Measurements from ENCODE around the gene CDCA4.

Gene CDCA4

GRCh38 chr14:105059035-105059924 is 38.4 kb upstream of the CDCA4 start:
- DNase-seq (ENCODE audit: extremely low spot score, insufficient read length, low read depth): no peak
- no peak for FAIRE-seq

- DNase-seq (ENCODE audit: extremely low spot score, insufficient read length, low read depth) (no peak), FAIRE-seq (no peak)
These were observed 37.7 kb upstream of the CDCA4 start for GRCh38 chr14:105058521-105059034.

- no peak for DNase-seq (ENCODE audit: extremely low spot score, insufficient read length, low read depth)
- no peak for FAIRE-seq
These were observed 35.5 kb upstream of the CDCA4 start for GRCh38 chr14:105056303-105056831.

GRCh38 chr14:105055736-105056302 is 34.9 kb upstream of the CDCA4 start:
- FAIRE-seq (no peak), DNase-seq (ENCODE audit: extremely low spot score, insufficient read length, low read depth) (no peak)

GRCh38 chr14:105055334-105055733 is 34.5 kb upstream of the CDCA4 start:
- no peak for FAIRE-seq

GRCh38 chr14:105053996-105054395 is 33.1 kb upstream of the CDCA4 start:
- DNase-seq (ENCODE audit: extremely low spot score, insufficient read length, low read depth): no peak
- FAIRE-seq: no peak

More at GRCh38 chr14:105055334-105055733, 34.5 kb upstream of the CDCA4 start:
- DNase-seq (ENCODE audit: extremely low spot score, insufficient read length, low read depth): no peak

GRCh38 chr14:105053421-105053820 is 32.5 kb upstream of the CDCA4 start:
- DNase-seq (ENCODE audit: extremely low spot score, insufficient read length, low read depth) (no peak), FAIRE-seq (no peak)

- FAIRE-seq: no peak
- DNase-seq (ENCODE audit: extremely low spot score, insufficient read length, low read depth): no peak
These were observed 31.2 kb upstream of the CDCA4 start for GRCh38 chr14:105052110-105052458.

GRCh38 chr14:105051182-105052109 is 30.6 kb upstream of the CDCA4 start:
- DNase-seq (ENCODE audit: extremely low spot score, insufficient read length, low read depth): no peak
- no peak for FAIRE-seq

GRCh38 chr14:105050551-105050897 is 29.6 kb upstream of the CDCA4 start:
- DNase-seq (ENCODE audit: extremely low spot score, insufficient read length, low read depth) (no peak), FAIRE-seq (no peak)

- FAIRE-seq (no peak), DNase-seq (ENCODE audit: extremely low spot score, insufficient read length, low read depth) (no peak)
These were observed 29.1 kb upstream of the CDCA4 start for GRCh38 chr14:105049753-105050550.

- FAIRE-seq (no peak), DNase-seq (ENCODE audit: extremely low spot score, insufficient read length, low read depth) (no peak)
These were observed 26.6 kb upstream of the CDCA4 start for GRCh38 chr14:105047283-105048016.

GRCh38 chr14:105046891-105047282 is 26.0 kb upstream of the CDCA4 start:
- FAIRE-seq (no peak), DNase-seq (ENCODE audit: extremely low spot score, insufficient read length, low read depth) (no peak)

- peak; percentile 87 for FAIRE-seq
- DNase-seq (ENCODE audit: extremely low spot score, insufficient read length, low read depth): peak; percentile 87
These were observed 24.9 kb upstream of the CDCA4 start for GRCh38 chr14:105045710-105046326.

GRCh38 chr14:105043641-105044040 is 22.8 kb upstream of the CDCA4 start:
- DNase-seq (ENCODE audit: extremely low spot score, insufficient read length, low read depth) (no peak), FAIRE-seq (no peak)

- FAIRE-seq: no peak
- no peak for DNase-seq (ENCODE audit: extremely low spot score, insufficient read length, low read depth)
These were observed 21.9 kb upstream of the CDCA4 start for GRCh38 chr14:105042813-105043212.

GRCh38 chr14:105041841-105042765 is 21.2 kb upstream of the CDCA4 start:
- DNase-seq (ENCODE audit: extremely low spot score, insufficient read length, low read depth) (no peak), FAIRE-seq (no peak)
